ENCODE results near the gene UBAC2.

The UBAC2 gene

GRCh38 chr13:99172951-99173350 is 27.7 kb upstream of the UBAC2 start:
- no peak for TF ChIP-seq CTCF (IDR thresholded peaks at IDR 0.05; ENCODE audit: low read depth, low read length)
- DNase-seq (ENCODE audit: low read depth in 2 of 2) = no peak

GRCh38 chr13:99173606-99174005 is 27.0 kb upstream of the UBAC2 start:
- DNase-seq (ENCODE audit: low read depth in 2 of 2) = no peak
- H3K4me3 ChIP-seq (replicated peaks in 1 of 2; ENCODE audit: low read depth in 2 of 2, low read length in 2 of 2) = no peak overlapping the region
- TF ChIP-seq CTCF (IDR thresholded peaks at IDR 0.05; ENCODE audit: low read depth, low read length) = no peak

More at GRCh38 chr13:99172951-99173350, 27.7 kb upstream of the UBAC2 start:
- H3K4me3 ChIP-seq (replicated peaks in 1 of 2; ENCODE audit: low read depth in 2 of 2, low read length in 2 of 2) = no peak overlapping the region

- no peak for TF ChIP-seq CTCF (IDR thresholded peaks at IDR 0.05; ENCODE audit: low read depth, low read length)
- peak in 1 of 2 donors; percentile 16 for DNase-seq (ENCODE audit: low read depth in 2 of 2)
- no peak overlapping the region for H3K4me3 ChIP-seq (replicated peaks in 1 of 2; ENCODE audit: low read depth in 2 of 2, low read length in 2 of 2)
Measured at GRCh38 chr13:99174533-99175100, 26.0 kb upstream of the UBAC2 start.

GRCh38 chr13:99176309-99177276 is 24.1 kb upstream of the UBAC2 start:
- peak; percentile 62 to 63 for DNase-seq (ENCODE audit: low read depth in 2 of 2)
- H3K4me3 ChIP-seq (replicated peaks in 1 of 2; ENCODE audit: low read depth in 2 of 2, low read length in 2 of 2) = peak overlapping the region in 1 of 2 donors; percentile 5
- TF ChIP-seq CTCF (IDR thresholded peaks at IDR 0.05; ENCODE audit: low read depth, low read length) = peak; percentile 96

- H3K4me3 ChIP-seq (replicated peaks in 1 of 2; ENCODE audit: low read depth in 2 of 2, low read length in 2 of 2) = no peak overlapping the region
- TF ChIP-seq CTCF (IDR thresholded peaks at IDR 0.05; ENCODE audit: low read depth, low read length) = no peak
- DNase-seq (ENCODE audit: low read depth in 2 of 2) = peak; percentile 15 to 43
Measured at GRCh38 chr13:99178636-99179035, 22.0 kb upstream of the UBAC2 start.

GRCh38 chr13:99179460-99179859 is 21.2 kb upstream of the UBAC2 start:
- H3K4me3 ChIP-seq (replicated peaks in 1 of 2; ENCODE audit: low read depth in 2 of 2, low read length in 2 of 2) = no peak overlapping the region
- DNase-seq (ENCODE audit: low read depth in 2 of 2) = no peak
- TF ChIP-seq CTCF (IDR thresholded peaks at IDR 0.05; ENCODE audit: low read depth, low read length) = no peak

All from cardiac fibroblast (primary cell).